ENCODE measurements around the gene GATA1.

The GATA1 gene

DNA sequence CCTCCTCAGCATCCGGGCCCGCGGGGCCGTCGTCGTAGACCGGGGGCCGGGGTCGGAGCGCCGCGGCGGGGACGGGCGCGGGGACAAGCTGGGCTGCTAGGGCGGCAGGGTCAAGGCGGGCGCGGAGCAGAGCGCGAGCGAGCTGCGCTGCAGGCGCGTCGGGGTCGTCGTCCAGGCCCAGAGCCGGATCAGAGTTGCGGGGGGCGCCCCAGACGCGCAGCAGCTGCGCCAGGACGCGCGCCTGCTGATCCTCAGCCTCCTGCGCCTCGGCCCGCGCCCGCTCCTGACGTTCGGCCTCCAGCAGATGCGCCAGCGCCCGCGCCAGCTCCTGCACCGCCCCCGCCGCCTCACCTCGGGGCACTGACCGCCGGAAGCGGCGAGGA lies 45.5 kb downstream of the GATA1 start:
- TF ChIP-seq, protein P1, sequence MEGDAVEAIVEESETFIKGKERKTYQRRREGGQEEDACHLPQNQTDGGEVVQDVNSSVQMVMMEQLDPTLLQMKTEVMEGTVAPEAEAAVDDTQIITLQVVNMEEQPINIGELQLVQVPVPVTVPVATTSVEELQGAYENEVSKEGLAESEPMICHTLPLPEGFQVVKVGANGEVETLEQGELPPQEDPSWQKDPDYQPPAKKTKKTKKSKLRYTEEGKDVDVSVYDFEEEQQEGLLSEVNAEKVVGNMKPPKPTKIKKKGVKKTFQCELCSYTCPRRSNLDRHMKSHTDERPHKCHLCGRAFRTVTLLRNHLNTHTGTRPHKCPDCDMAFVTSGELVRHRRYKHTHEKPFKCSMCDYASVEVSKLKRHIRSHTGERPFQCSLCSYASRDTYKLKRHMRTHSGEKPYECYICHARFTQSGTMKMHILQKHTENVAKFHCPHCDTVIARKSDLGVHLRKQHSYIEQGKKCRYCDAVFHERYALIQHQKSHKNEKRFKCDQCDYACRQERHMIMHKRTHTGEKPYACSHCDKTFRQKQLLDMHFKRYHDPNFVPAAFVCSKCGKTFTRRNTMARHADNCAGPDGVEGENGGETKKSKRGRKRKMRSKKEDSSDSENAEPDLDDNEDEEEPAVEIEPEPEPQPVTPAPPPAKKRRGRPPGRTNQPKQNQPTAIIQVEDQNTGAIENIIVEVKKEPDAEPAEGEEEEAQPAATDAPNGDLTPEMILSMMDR (IDR thresholded peaks at IDR 0.05; ENCODE audit: insufficient read depth, missing control alignments): no peak
- DNase-seq (ENCODE audit: insufficient read length, low spot score) (no peak), FAIRE-seq (no peak)

DNA sequence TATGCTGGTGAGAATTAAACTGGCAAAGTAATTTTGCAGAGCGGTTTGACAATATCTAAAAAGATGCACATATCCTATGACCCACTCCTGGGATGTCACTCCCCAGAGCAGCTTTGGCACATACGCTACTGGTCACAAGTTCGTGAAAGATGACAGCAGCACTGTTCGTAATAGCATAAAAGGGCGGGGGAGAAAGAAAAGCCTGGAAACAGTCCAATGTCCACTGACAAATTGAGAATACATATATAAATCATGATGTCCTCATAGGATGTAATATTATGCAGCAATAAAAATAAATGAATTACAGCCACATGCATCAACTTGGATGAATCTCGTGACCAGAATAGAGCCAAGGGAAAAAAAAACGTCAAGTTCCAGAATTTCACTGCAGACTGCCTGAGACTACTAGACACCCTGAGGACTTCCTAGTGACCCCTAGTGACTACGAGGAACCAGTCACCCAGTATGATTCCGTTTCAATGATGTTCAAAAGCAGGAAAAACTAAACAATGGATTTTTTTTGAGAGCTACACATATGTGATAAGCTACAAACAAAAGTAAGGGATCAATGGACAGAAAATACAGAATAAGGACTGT lies 47.2 kb downstream of the GATA1 start:
- no peak for FAIRE-seq

DNA sequence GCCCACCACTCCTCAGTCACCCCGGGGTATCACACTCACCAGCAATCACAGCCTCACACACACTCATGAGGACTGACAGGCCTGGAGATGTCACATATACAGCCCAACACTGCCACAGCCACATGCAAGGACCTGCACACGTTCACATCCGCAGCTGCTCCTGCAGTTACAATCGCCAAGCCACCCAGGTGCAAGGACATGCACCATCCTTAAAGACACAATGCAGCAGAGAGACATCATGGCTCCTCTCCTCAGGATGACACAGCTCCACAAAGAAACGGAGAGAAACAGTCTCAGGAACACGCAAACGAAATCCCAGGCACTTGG lies 48.0 kb downstream of the GATA1 start:
- DNase-seq (ENCODE audit: insufficient read length, low spot score) (no peak), FAIRE-seq (no peak)
- TF ChIP-seq, protein P1 (IDR thresholded peaks at IDR 0.05; ENCODE audit: insufficient read depth, missing control alignments): no peak

More for the DNA sequence above, 47.2 kb downstream of the GATA1 start:
- TF ChIP-seq, protein P1 (IDR thresholded peaks at IDR 0.05; ENCODE audit: insufficient read depth, missing control alignments): no peak
- DNase-seq (ENCODE audit: insufficient read length, low spot score): no peak

DNA sequence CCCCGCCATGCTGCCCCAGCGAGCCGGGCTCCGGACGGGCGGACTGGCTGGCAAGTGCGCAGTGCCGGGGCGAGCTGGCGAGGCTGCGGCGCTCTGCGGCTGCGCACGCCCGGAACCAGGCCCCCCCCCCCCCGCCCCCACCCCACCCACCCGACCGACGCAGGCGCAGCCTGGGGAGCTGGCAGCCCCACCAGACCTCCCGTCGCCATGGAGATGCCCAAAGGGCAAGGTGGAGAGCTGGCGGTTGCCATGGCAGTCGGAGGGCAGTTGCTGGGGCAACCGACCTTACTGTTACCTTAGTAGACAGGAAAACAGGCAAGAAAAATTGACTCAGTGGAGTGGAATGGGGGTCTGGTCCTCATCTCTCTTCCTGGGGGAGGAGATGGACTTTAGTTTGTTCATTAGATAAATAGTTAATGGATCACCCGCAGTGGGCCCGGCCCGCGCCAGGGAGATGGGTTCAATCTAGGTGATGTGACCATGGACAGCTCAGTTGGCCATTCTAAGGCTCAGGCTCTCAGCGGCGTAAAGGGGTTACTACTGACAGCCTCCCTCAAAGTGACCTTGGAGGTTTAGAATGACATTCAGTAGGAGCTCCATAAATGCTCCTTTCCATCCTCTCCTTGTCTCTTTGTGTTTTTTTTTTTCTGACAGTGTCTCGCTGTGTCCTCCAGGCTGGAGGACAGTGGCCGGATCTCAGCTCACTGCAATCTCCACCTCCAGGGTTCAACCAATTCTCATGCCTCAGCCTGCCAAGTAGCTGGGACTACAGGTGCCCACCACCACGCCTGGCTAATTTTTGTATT lies 49.3 kb downstream of the GATA1 start, which contains the start of gene PCSK1N:
TSS of gene PCSK1N (minus strand) at position 87 of the 806 bp plus-strand sequence. CDS start at position 9, 78 bp downstream.
- FAIRE-seq (no peak), DNase-seq (ENCODE audit: insufficient read length, low spot score) (peak; percentile 71)
- TF ChIP-seq, protein P1 (IDR thresholded peaks at IDR 0.05; ENCODE audit: insufficient read depth, missing control alignments): no peak

DNA sequence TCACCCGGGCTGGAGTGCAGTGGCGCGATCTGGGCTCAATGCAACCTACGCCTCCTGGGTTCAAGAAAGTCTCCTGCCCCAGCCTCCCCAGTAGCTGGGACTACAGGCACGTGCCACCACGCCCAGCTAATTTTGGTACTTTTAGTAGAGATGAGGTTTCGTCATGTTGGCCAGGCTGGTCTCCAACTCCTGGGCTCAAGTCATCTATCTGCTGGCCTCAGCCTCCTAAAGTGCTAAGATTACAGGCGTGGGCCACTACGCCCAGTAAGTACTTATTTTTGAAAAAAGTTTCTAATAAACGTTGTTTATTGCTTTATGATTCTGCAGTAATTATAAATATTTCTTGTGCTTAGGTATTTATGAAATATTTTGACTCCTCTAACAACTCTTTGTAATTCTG lies 53.3 kb downstream of the GATA1 start:
- DNase-seq (ENCODE audit: insufficient read length, low spot score): no peak
- TF ChIP-seq, protein P1 (IDR thresholded peaks at IDR 0.05; ENCODE audit: insufficient read depth, missing control alignments): no peak
- no peak for FAIRE-seq

All from D721Med (cell line).